Measurements from ENCODE around the gene C19orf38. TPM values are rescaled to one million over a fixed set of nuclear protein-coding genes. Genes with fewer than 3 reads are reported as not detected.

C19orf38 gene
- total and polyA plus RNA-seq, 2 experiments from 2014 or later, result 0.20 to 0.22 TPM

DNA sequence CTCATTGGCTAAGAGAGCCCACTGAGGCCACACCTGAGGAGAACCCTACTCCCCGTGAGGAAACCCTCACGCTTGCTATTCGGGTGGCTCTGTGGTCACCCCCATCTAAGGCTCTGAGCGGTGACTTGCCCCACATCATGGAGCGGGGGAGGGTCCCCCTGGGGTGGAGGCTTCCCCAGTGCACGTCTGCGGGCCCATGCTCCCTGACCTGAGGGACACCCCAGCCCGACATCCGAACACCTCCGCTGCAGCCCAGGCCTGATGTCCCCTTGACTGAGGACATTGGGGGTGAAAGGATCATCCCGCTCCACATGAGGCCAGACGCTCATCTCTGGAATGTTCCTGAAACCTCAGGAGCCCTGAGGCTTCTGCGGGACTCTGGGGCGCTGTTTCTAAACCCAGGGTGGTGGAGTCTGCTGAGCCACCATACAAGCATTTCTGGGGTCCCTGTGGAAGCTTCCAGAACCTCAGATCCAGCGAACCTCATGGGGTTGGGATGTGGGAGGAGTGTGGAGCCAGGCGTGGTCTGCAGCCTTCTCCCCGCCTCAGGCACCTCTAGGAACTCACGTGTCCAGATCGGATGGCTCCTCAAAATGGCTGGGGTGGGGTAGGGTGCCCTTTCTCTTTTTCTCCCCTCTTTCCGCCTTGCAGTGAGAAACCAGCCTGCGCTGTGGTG is 32.1 kb upstream of the C19orf38 start:
- H3K4me3 ChIP-seq, result peak overlapping the region; percentile 97
- peak overlapping the region; percentile 100 for H3K9ac ChIP-seq
- peak; percentile 87 for DNase-seq

DNA sequence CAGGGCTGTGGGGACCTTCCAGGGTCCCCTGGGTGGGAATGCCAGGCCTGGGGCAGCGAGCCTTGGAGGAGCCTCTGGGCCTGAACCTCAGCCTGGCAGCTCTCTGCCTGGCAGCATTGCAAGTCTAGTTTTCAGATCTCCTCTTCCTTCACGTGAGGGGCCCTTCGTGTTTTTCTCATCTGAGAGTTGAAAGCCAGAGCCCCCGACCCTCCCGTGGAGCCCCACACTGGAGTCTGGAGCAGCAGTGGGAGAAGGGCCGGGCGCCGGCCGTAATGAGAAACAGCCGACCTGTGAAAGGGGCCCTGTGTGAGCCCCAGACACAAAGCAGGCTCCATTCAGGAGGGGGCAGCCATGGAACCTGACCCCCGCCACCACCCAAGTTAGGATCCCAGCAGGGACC is 31.5 kb upstream of the C19orf38 start:
- H3K4me3 ChIP-seq, result peak overlapping the region; percentile 97
- in situ Hi-C loops (cut with MboI), result no loop called here
- 0 out of 2 replicates have a peak, but pooled peaks cover 3% of the 10 kb centered on the region for H4K20me1 ChIP-seq (ENCODE audit: insufficient read depth)
- 0 to 2% methylated on average over 11 of the region's 11 CpGs for WGBS, 2 experiments (ENCODE audit: low coverage in 1 of 2, low lambda C conversion rate in 2 of 2, missing lambda C conversion rate in 2 of 2)
- H2AFZ ChIP-seq, result no peak overlapping the region
- no peak for TF ChIP-seq EZH2phosphoT487 (IDR thresholded peaks at IDR 0.05; ENCODE audit: insufficient read depth, low read depth)
- no peak for TF ChIP-seq EZH2 (IDR thresholded peaks at IDR 0.05; ENCODE audit: insufficient read depth, poor library complexity, severe bottlenecking)
- peaks cover 42% of the 10 kb centered on the region for H3K4me1 ChIP-seq (ENCODE audit: insufficient read depth)
- H3K27ac ChIP-seq, result peak overlapping the region; percentile 99
- no peaks in the 10 kb centered on the region for H3K27me3 ChIP-seq (replicated peaks; ENCODE audit: insufficient read depth)
- DNase-seq, result no peak
- H3K9me2 ChIP-seq (ENCODE audit: insufficient read depth), result no peaks in the 10 kb centered on the region
- H3K9me3 ChIP-seq (ENCODE audit: low read depth), result no peaks in the 10 kb centered on the region
- H3K36me3 ChIP-seq (ENCODE audit: low read depth), result peaks cover 25% of the 10 kb centered on the region; the same call in 1 of the 2 replicates
- H3K9ac ChIP-seq, result peak overlapping the region; percentile 100
- peaks cover 46% of the 10 kb centered on the region for H3F3A ChIP-seq (ENCODE audit: insufficient read depth)
- peaks cover 48% of the 10 kb centered on the region for H3K79me2 ChIP-seq (ENCODE audit: insufficient read depth)
- peak overlapping the region; percentile 91 for H3K4me2 ChIP-seq (ENCODE audit: unreplicated experiment)

More for the DNA sequence above, 32.1 kb upstream of the C19orf38 start:
- Histone ChIP-seq H4K20me1 (ENCODE audit: insufficient read depth) (0 out of 2 replicates have a peak, but pooled peaks cover 3% of the 10 kb centered on the region), H3K9me3 (ENCODE audit: low read depth) (no peaks in the 10 kb centered on the region), H3K27me3 (replicated peaks; ENCODE audit: insufficient read depth) (no peaks in the 10 kb centered on the region), H3K4me1 (ENCODE audit: insufficient read depth) (peaks cover 42% of the 10 kb centered on the region), H3K4me2 (ENCODE audit: unreplicated experiment) (peak overlapping the region; percentile 91), H3F3A (ENCODE audit: insufficient read depth) (peaks cover 46% of the 10 kb centered on the region), H3K9me2 (ENCODE audit: insufficient read depth) (no peaks in the 10 kb centered on the region), H3K27ac (peak overlapping the region; percentile 99), H3K79me2 (ENCODE audit: insufficient read depth) (peaks cover 48% of the 10 kb centered on the region), H2AFZ (no peak overlapping the region), H3K36me3 (ENCODE audit: low read depth) (peaks cover 25% of the 10 kb centered on the region; the same call in 1 of the 2 replicates)
- in situ Hi-C loops (cut with MboI), result no loop called here
- no peak for TF ChIP-seq EZH2phosphoT487 (IDR thresholded peaks at IDR 0.05; ENCODE audit: insufficient read depth, low read depth)
- TF ChIP-seq EZH2 (IDR thresholded peaks at IDR 0.05; ENCODE audit: insufficient read depth, poor library complexity, severe bottlenecking), result no peak
- 28 to 34% methylated on average over 21 of the region's 21 CpGs for WGBS, 2 experiments (ENCODE audit: low coverage in 1 of 2, low lambda C conversion rate in 2 of 2, missing lambda C conversion rate in 2 of 2)

DNA sequence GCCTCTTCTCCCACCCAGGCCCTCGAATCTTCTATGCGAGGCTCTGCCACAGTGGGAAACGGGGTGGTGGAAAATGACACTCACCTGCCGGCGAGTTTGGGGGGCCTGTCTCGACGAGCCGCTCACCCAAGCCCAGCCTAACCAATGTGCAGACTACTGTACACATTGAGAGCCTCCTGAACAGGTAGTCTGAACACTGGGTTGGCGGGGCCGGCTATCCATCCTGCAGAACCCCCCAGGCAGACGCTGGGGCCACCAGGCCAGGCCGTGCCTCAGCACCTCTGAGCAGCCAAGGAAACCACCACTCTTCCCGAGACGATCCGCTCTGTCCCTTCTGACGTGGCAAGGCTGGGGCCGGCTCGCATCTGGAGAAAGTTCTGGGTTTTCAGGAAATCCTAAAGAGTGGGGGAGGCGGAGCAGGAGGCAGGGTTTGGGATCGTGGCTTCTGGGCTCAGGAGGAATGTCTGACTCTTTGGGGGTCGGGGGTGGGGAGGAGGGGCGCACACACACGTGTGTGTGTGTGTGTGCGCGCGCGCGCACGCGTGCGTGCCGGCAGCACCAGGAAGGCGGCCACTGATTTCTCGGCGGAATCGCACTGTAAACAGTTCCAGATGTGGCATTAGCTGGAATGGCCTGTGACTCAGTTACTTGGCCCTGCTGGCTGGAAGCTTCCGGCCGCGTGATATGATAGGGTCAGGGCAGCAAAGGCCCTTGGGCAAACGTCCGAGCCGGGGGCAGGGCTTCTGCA is 30.8 kb upstream of the C19orf38 start:
- H3K9ac ChIP-seq, result peak overlapping the region; percentile 100
- WGBS, 2 experiments (ENCODE audit: low coverage in 1 of 2, low lambda C conversion rate in 2 of 2, missing lambda C conversion rate in 2 of 2), result 0 to 1% methylated on average over 37 to 42 of the region's 42 CpGs
- peaks cover 48% of the 10 kb centered on the region for H3K79me2 ChIP-seq (ENCODE audit: insufficient read depth)
- DNase-seq, result peak; percentile 99
- H3K4me1 ChIP-seq (ENCODE audit: insufficient read depth), result peaks cover 42% of the 10 kb centered on the region
- no peaks in the 10 kb centered on the region for H3K27me3 ChIP-seq (replicated peaks; ENCODE audit: insufficient read depth)
- peaks cover 40% of the 10 kb centered on the region for H3F3A ChIP-seq (ENCODE audit: insufficient read depth)
- H2AFZ ChIP-seq, result no peak overlapping the region
- peak overlapping the region; percentile 91 for H3K4me2 ChIP-seq (ENCODE audit: unreplicated experiment)
- no peaks in the 10 kb centered on the region for H3K9me3 ChIP-seq (ENCODE audit: low read depth)
- H3K36me3 ChIP-seq (ENCODE audit: low read depth), result peaks cover 23% of the 10 kb centered on the region; the same call in 1 of the 2 replicates
- in situ Hi-C loops (cut with MboI), result no loop called here
- peak overlapping the region; percentile 99 for H3K27ac ChIP-seq
- TF ChIP-seq EZH2phosphoT487 (IDR thresholded peaks at IDR 0.05; ENCODE audit: insufficient read depth, low read depth) (no peak), EZH2 (IDR thresholded peaks at IDR 0.05; ENCODE audit: insufficient read depth, poor library complexity, severe bottlenecking) (no peak)
- H4K20me1 ChIP-seq (ENCODE audit: insufficient read depth), result 0 out of 2 replicates have a peak, but pooled peaks cover 3% of the 10 kb centered on the region
- no peaks in the 10 kb centered on the region for H3K9me2 ChIP-seq (ENCODE audit: insufficient read depth)
- H3K4me3 ChIP-seq, result peak overlapping the region; percentile 97

DNA sequence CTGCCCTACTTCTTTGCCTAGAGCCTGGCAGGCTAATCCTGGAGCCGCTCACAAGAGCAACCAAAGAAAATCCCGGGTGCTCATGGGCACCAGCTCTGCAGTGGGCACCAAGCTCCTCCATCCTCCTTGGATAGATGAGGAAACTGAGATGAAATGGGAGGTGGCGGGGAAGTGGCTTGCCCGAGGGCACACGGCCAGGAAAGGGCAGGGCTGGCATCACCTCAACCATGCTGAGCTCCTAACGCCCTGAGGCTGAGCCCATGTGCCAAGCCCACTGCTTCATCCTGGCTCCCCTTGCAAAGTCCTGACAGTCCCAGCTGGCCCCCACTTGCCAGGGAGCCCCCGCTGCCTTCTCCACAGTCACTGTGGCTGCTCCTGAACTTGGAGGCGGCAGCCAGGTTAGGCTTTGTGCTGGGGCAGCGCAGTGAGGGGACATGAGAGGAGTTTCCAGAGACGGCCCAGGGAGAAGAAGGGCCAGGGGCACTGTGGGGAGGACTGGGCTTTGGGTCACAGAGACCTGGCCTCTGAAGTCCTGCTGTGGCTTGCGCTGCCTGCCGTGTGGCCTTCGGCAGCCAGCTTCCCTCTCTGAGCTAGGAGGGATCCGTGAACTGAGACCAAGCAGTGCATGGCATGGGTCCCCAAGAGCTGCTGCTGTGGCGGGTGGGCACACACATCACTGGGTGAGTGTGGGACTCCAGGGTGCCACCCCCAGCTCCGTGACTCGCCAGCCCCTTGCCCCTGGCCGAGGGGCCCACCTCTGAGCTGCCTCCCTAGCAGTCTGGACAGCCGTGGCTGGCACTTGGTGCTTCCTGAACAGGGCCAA is 29.7 kb upstream of the C19orf38 start:
- Histone ChIP-seq H3K27me3 (replicated peaks; ENCODE audit: insufficient read depth) (no peaks in the 10 kb centered on the region), H3K27ac (peak overlapping the region; percentile 99), H3K9ac (peak overlapping the region; percentile 100), H3K9me2 (ENCODE audit: insufficient read depth) (no peaks in the 10 kb centered on the region), H3F3A (ENCODE audit: insufficient read depth) (peaks cover 32% of the 10 kb centered on the region), H3K79me2 (ENCODE audit: insufficient read depth) (peaks cover 48% of the 10 kb centered on the region), H4K20me1 (ENCODE audit: insufficient read depth) (0 out of 2 replicates have a peak, but pooled peaks cover 3% of the 10 kb centered on the region), H3K9me3 (ENCODE audit: low read depth) (no peaks in the 10 kb centered on the region), H3K4me1 (ENCODE audit: insufficient read depth) (peaks cover 32% of the 10 kb centered on the region), H3K4me3 (peak overlapping the region; percentile 19; the same call in 1 of the 2 replicates), H3K36me3 (ENCODE audit: low read depth) (peaks cover 18% of the 10 kb centered on the region; the same call in 1 of the 2 replicates), H3K4me2 (ENCODE audit: unreplicated experiment) (peak overlapping the region; percentile 32), H2AFZ (no peak overlapping the region)
- no peak for TF ChIP-seq EZH2phosphoT487 (IDR thresholded peaks at IDR 0.05; ENCODE audit: insufficient read depth, low read depth)
- no peak for TF ChIP-seq EZH2 (IDR thresholded peaks at IDR 0.05; ENCODE audit: insufficient read depth, poor library complexity, severe bottlenecking)
- DNase-seq, result peak; percentile 49
- in situ Hi-C loops (cut with MboI), result no loop called here
- WGBS, 2 experiments (ENCODE audit: low coverage in 1 of 2, low lambda C conversion rate in 2 of 2, missing lambda C conversion rate in 2 of 2), result 70% methylated on average over 18 to 19 of the region's 19 CpGs
